IMR-90 (cell line): Measurements from ENCODE around the gene MICB.

Experiments
- BHLHE40 ChIP-seq: fragments of 150-350 bp; IDR thresholded peaks from 2 replicates; pipeline ENCODE4 v1.6.1; 2016; ENCODE audit warnings: mild to moderate bottlenecking, low read depth, low read length
- CTCF ChIP-seq: conservative IDR thresholded peaks from 2 replicates; pipeline ENCODE4 v1.5.1; 2012; ENCODE audit warnings: mild to moderate bottlenecking, low read depth, low read length, improper control_type of control experiment
- ELK1 ChIP-seq: fragments of 150-350 bp; IDR thresholded peaks from 2 replicates; pipeline ENCODE4 v1.6.1; 2016; ENCODE audit warnings: low read depth, mild to moderate bottlenecking, low read length, moderate library complexity, borderline replicate concordance
- FOS ChIP-seq: fragments of 150-350 bp; IDR thresholded peaks from 2 replicates; pipeline ENCODE4 v1.6.1; 2016; ENCODE audit warnings: low read depth, low read length
- MAFK ChIP-seq: IDR thresholded peaks from 2 replicates; pipeline ENCODE4 v1.6.1; 2012; ENCODE audit warnings: low read depth, low read length, improper control_type of control experiment
- NFE2L2 ChIP-seq: fragments of 150-350 bp; IDR thresholded peaks from 2 replicates; pipeline ENCODE4 v1.6.1; 2016; ENCODE audit warnings: low read depth, mild to moderate bottlenecking, low read length
- POLR2A ChIP-seq: IDR thresholded peaks from 2 replicates; pipeline ENCODE4 v1.6.1; 2012; ENCODE audit warnings: mild to moderate bottlenecking, low read depth, low read length
- RFX5 ChIP-seq: IDR thresholded peaks from 2 replicates; pipeline ENCODE4 v1.8.0; 2012; ENCODE audit warnings: low read depth, mild to moderate bottlenecking, low read length, moderate library complexity
- SMC3 ChIP-seq: fragments of 150-350 bp; IDR thresholded peaks from 2 replicates; pipeline ENCODE4 v1.6.1; 2016; ENCODE audit warnings: low read depth, mild to moderate bottlenecking, antibody characterized with exemption, low read length, moderate library complexity
- USF2 ChIP-seq: fragments of 150-350 bp; IDR thresholded peaks from 2 replicates; pipeline ENCODE4 v1.6.1; 2017; ENCODE audit warnings: mild to moderate bottlenecking, antibody characterized with exemption, low read length, low read depth

- no peak for TF ChIP-seq POLR2A
- TF ChIP-seq CTCF: no peak
- no peak for TF ChIP-seq RFX5
- no peak for TF ChIP-seq NFE2L2
- TF ChIP-seq SMC3: no peak
- no peak for TF ChIP-seq BHLHE40
- no peak for TF ChIP-seq ELK1
- TF ChIP-seq FOS: no peak
- TF ChIP-seq USF2: no peak
- no peak for TF ChIP-seq MAFK
These were observed 45.7 kb downstream of the MICB start for GRCh38 chr6:31543639-31544038.
